ENCODE measurements around the gene XPO5.

DNA sequence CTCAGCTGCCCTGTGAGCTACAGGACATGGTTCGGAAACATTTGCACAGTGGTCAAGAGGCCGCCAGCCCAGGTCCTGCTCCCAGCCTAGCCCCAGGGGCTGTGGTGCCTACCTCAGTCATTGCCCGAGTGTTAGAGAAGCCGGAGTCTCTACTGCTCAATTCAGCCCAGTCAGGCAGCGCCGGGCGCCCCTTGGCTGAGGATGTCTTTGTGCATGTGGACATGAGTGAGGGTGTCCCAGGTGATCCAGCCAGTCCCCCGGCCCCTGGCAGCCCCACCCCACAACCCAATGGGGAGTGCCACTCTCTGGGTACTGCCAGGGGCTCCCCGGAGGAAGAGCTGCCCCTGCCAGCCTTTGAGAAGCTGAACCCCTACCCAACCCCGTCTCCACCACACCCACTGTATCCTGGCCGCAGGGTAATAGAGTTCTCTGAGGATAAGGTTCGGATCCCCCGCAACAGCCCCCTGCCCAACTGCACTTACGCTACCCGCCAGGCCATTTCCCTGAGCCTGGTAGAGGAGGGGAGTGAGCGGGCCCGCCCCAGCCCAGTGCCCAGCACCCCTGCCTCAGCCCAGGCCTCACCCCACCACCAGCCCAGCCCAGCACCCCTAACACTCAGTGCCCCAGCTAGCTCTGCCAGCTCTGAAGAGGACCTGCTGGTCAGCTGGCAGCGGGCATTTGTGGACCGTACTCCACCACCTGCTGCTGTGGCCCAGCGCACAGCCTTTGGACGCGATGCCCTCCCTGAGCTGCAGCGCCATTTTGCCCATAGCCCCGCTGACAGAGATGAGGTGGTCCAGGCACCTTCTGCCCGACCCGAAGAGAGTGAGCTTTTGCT, 70.9 kb downstream of the XPO5 start:
- no peak for TF ChIP-seq GATA2 (IDR thresholded peaks at IDR 0.05; ENCODE audit: low read depth, low read length)
- no peak for TF ChIP-seq GATA3 (IDR thresholded peaks at IDR 0.05; ENCODE audit: low read depth, low read length)

All from SH-SY5Y (cell line).